ENCODE results near the gene CPNE5. TPM values are rescaled to one million over a fixed set of nuclear protein-coding genes. Genes with fewer than 3 reads are reported as not detected.
A peak's percentile ranks its signal among the peaks of the same experiment; 100 is the strongest.

Gene CPNE5
- polyA plus RNA-seq, 3 donors: 0.47 to 0.85 (median 0.82) TPM

DNA sequence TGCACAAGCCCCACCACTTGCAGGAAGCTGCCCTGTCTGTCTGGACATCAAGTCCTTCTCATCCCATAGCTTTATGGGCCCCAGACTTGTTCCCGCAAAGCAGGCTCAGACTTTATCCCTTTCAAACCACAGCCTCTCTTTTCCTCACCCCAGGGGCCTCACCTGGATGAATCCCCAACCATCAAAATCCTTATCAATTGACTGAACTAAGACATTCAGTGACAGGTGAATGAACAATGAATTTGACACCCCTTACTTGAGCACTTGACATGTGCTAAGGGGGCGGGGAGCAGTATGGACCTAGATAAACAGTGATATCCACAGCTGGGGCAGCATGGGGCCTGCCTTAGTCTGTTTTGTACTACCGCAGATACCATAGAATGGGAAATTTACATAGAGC is 136.6 kb downstream of the CPNE5 start:
- H3K9ac ChIP-seq (ENCODE audit: insufficient read depth, low read length, poor library complexity, severe bottlenecking): no peak overlapping the region
- H3K27me3 Mint-ChIP-seq (ENCODE audit: low read depth in 3 of 3): peaks cover 0 to 2% (median 0%) of the 10 kb centered on the region in 3 donors
- no peaks in the 10 kb centered on the region for H3K9me3 ChIP-seq (replicated peaks in 1 of 2; ENCODE audit: control insufficient read depth in 1 of 2, insufficient read depth in 1 of 2, low read length in 2 of 2)
- no peaks in the 10 kb centered on the region for H3K9me3 Mint-ChIP-seq
- peak overlapping the region in 4 of 7 donors; percentile 27 to 96 (median 68) for H3K27ac Mint-ChIP-seq
- H3K27me3 ChIP-seq (ENCODE audit: control insufficient read depth in 2 of 2, insufficient read depth in 2 of 2, low read length in 2 of 2): no peaks in the 10 kb centered on the region
- H3K36me3 Mint-ChIP-seq: peaks cover 36 to 54% of the 10 kb centered on the region in 2 donors
- peaks cover 50 to 51% of the 10 kb centered on the region in 2 donors for H3K4me1 ChIP-seq (ENCODE audit: control insufficient read depth in 1 of 2, insufficient read depth in 2 of 2, low read length in 2 of 2)
- H2AFZ ChIP-seq (ENCODE audit: insufficient read depth, low read depth, low read length, poor library complexity, severe bottlenecking): no peak overlapping the region
- intact Hi-C loops (cut with micrococcal nuclease): no loop called here
- peaks cover 53% of the 10 kb centered on the region for H3K4me1 Mint-ChIP-seq
- H3K27ac ChIP-seq (ENCODE audit: low read depth in 1 of 2, low read length in 2 of 2): peak overlapping the region in 1 of 2 donors; percentile 85
- H3K4me2 ChIP-seq (replicated peaks; ENCODE audit: extremely low read depth, low read length, poor library complexity, severe bottlenecking): no peak overlapping the region
- no peak overlapping the region for H3K4me3 ChIP-seq (replicated peaks in 1 of 3; ENCODE audit: low read depth in 2 of 3, low read length in 3 of 3)
- peaks cover 18 to 47% of the 10 kb centered on the region in 2 donors for H3K36me3 ChIP-seq (replicated peaks in 1 of 2; ENCODE audit: control insufficient read depth in 1 of 2, insufficient read depth in 2 of 2, low read length in 2 of 2)
- WGBS (ENCODE audit: insufficient coverage): 100% methylated on average over 1 of the region's 3 CpGs
- peaks cover 4% of the 10 kb centered on the region for H4K20me1 ChIP-seq (ENCODE audit: insufficient read depth, low read length)
- peak in 1 of 3 donors; percentile 1 for DNase-seq
- TF ChIP-seq, protein P1, sequence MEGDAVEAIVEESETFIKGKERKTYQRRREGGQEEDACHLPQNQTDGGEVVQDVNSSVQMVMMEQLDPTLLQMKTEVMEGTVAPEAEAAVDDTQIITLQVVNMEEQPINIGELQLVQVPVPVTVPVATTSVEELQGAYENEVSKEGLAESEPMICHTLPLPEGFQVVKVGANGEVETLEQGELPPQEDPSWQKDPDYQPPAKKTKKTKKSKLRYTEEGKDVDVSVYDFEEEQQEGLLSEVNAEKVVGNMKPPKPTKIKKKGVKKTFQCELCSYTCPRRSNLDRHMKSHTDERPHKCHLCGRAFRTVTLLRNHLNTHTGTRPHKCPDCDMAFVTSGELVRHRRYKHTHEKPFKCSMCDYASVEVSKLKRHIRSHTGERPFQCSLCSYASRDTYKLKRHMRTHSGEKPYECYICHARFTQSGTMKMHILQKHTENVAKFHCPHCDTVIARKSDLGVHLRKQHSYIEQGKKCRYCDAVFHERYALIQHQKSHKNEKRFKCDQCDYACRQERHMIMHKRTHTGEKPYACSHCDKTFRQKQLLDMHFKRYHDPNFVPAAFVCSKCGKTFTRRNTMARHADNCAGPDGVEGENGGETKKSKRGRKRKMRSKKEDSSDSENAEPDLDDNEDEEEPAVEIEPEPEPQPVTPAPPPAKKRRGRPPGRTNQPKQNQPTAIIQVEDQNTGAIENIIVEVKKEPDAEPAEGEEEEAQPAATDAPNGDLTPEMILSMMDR (IDR thresholded peaks at IDR 0.05): no peak
- peak overlapping the region in 1 of 2 donors; percentile 43 for H3K4me3 Mint-ChIP-seq
- H3K79me2 ChIP-seq (ENCODE audit: insufficient read depth, low read length): peaks cover 100% of the 10 kb centered on the region

DNA sequence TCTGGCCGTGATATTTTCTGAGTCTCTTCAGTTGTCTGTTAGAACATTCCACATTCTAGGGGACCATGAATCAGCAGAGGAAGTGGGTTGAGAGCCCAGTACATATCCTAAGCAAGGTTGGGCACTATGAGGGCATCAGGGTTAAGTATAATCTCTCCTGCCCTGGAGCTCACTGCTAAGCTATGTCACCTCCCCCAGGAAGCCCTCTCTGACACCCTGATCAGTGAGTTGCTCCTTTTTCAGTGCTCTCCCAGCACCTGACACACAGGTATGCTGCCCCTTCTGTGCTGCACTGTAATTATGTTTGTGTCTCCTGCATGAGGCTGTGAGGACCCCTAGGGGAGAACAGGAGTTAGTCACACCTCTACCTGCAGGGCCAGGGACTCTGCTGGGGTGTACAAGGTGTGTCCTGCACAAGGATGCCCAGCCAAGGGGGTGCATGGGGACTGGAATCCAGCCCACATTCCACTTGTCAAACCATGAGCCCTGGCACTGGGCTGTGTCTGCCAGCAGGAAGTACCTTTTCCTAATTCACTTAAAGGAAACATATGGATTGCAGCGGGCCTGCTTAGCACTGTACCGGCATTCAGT is 137.7 kb downstream of the CPNE5 start:
- Mint-ChIP-seq H3K27ac (peak overlapping the region; percentile 93 to 98 (median 97)), H3K4me1 (peaks cover 64% of the 10 kb centered on the region), H3K36me3 (peaks cover 29 to 42% of the 10 kb centered on the region in 2 donors), H3K4me3 (peak overlapping the region; percentile 67 to 83), H3K27me3 (ENCODE audit: low read depth in 3 of 3) (peaks cover 0 to 2% (median 0%) of the 10 kb centered on the region in 3 donors), H3K9me3 (peaks cover 0 to 7% (median 0%) of the 10 kb centered on the region in 7 donors)
- 35% methylated on average over 2 of the region's 3 CpGs for WGBS (ENCODE audit: insufficient coverage)
- TF ChIP-seq, protein P1 (IDR thresholded peaks at IDR 0.05): no peak
- H3K27ac ChIP-seq (ENCODE audit: low read depth in 1 of 2, low read length in 2 of 2): peak overlapping the region; percentile 46 to 85
- peak overlapping the region; percentile 66 for H3K4me2 ChIP-seq (replicated peaks; ENCODE audit: extremely low read depth, low read length, poor library complexity, severe bottlenecking)
- H3K27me3 ChIP-seq (ENCODE audit: control insufficient read depth in 2 of 2, insufficient read depth in 2 of 2, low read length in 2 of 2): no peaks in the 10 kb centered on the region
- DNase-seq: peak in 2 of 3 donors; percentile 59 to 64
- H3K9ac ChIP-seq (ENCODE audit: insufficient read depth, low read length, poor library complexity, severe bottlenecking): peak overlapping the region; percentile 18
- peaks cover 13 to 36% of the 10 kb centered on the region in 2 donors for H3K36me3 ChIP-seq (replicated peaks in 1 of 2; ENCODE audit: control insufficient read depth in 1 of 2, insufficient read depth in 2 of 2, low read length in 2 of 2)
- intact Hi-C loops (cut with micrococcal nuclease): no loop called here
- H3K9me3 ChIP-seq (replicated peaks in 1 of 2; ENCODE audit: control insufficient read depth in 1 of 2, insufficient read depth in 1 of 2, low read length in 2 of 2): no peaks in the 10 kb centered on the region
- peak overlapping the region in 2 of 3 experiments; percentile 1 to 53 for H3K4me3 ChIP-seq (replicated peaks in 1 of 3; ENCODE audit: low read depth in 2 of 3, low read length in 3 of 3)
- peaks cover 98% of the 10 kb centered on the region for H3K79me2 ChIP-seq (ENCODE audit: insufficient read depth, low read length)
- peaks cover 4% of the 10 kb centered on the region for H4K20me1 ChIP-seq (ENCODE audit: insufficient read depth, low read length)
- H2AFZ ChIP-seq (ENCODE audit: insufficient read depth, low read depth, low read length, poor library complexity, severe bottlenecking): no peak overlapping the region
- peaks cover 61 to 62% of the 10 kb centered on the region in 2 donors for H3K4me1 ChIP-seq (ENCODE audit: control insufficient read depth in 1 of 2, insufficient read depth in 2 of 2, low read length in 2 of 2)

All from CD14-positive monocyte (primary cell).